ENCODE data around the gene CRIM1.

Gene CRIM1

DNA sequence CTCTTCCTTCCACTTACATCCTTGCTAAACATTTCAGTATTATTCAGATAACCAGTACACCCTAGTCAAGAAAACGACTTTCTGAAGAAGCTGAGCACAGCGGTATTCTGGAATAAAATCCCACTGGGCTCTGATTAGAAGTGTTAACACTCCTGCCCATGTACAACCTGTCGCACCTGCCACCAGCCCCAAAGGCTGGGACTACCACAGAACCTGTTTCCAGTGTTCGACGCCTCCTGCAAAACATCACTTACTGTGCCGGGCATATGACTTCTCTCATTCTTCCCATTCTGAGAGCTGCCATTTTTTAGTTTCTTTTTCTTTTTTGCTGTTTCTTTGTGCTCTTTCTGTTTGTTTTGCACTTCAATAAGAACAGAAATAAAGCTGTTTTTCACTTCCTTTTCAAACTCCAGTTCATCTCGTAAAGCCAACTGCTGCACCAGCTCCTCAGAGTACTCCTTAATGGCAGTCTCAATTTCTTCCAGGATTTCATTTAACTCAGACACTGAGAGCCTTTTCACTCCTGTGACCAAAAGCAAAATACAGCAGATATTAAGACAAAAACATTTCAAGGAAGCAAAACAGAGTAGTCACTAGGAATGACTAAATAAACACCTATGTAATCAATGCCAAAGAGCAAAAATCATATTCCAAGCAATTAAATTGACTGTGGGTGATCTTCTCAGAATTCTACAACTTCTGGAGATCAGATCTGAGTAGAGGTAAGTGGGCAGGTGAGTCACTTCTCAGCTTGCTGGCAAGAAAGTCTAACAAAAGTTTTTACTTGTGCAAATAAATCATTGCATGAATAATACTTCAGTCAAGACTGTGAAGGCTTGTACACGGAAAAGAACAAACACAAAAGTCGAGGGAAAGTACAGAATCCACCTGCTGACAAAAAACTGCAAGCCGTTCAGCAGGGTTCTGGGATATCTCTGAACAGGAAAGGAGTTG, 223.0 kb downstream of the CRIM1 start:
- Mint-ChIP-seq H3K27ac (ENCODE audit: low read depth) (no peak overlapping the region), H3K36me3 (ENCODE audit: insufficient read depth) (peaks cover 57% of the 10 kb centered on the region), H3K27me3 (no peaks in the 10 kb centered on the region), H3K4me3 (no peak overlapping the region), H3K9me3 (no peaks in the 10 kb centered on the region), H3K4me1 (no peaks in the 10 kb centered on the region)
- ATAC-seq (replicated peaks; ENCODE audit: extremely low read depth, poor library complexity, severe bottlenecking) (no peak), DNase-seq (ENCODE audit: low spot score in 2 of 2) (no peak)

DNA sequence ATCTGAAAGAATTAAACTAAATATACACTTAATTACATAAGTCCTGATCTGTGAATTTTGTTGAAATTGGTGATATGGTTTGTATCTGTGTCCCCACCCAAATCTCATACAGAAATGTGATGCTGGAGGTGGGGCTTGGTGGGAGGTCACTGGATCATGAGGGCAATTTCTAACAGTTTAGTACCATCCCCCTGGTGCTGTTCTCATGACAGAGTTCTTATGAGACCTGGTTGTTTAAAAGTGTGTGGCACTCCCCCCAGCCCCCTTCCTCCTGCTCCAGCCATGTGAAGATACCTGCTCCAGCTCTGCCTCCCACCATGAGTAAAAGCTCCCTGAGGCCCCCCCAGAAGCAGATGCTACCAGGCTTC, 223.7 kb downstream of the CRIM1 start:
- Mint-ChIP-seq H3K9me3 (no peaks in the 10 kb centered on the region), H3K4me1 (no peaks in the 10 kb centered on the region), H3K36me3 (ENCODE audit: insufficient read depth) (peaks cover 54% of the 10 kb centered on the region), H3K27ac (ENCODE audit: low read depth) (no peak overlapping the region), H3K27me3 (no peaks in the 10 kb centered on the region), H3K4me3 (no peak overlapping the region)
- ATAC-seq (replicated peaks; ENCODE audit: extremely low read depth, poor library complexity, severe bottlenecking) (no peak), DNase-seq (ENCODE audit: low spot score in 2 of 2) (no peak)

DNA sequence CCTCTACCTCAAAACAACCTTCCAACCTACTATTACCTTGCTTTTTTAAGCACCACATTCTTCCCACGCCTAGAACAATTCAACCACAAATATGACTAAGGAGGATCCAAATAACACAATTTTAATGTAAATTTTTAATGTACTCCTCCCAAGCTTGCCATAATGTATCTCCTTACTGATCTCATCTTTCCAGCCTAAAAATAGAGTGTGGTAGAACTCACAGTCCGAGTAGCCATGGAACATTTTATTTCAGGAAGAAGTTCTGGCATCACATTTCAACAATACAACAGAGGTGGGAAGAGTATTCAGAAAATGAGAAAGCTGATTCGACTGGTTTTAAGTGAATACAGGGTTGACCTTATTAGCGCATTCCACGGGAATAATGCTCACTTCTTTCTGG, 227.0 kb downstream of the CRIM1 start:
- no peaks in the 10 kb centered on the region for H3K27me3 Mint-ChIP-seq
- DNase-seq (ENCODE audit: low spot score in 2 of 2) (no peak), ATAC-seq (replicated peaks; ENCODE audit: extremely low read depth, poor library complexity, severe bottlenecking) (no peak)
- no peak overlapping the region for H3K27ac Mint-ChIP-seq (ENCODE audit: low read depth)
- peaks cover 43% of the 10 kb centered on the region for H3K36me3 Mint-ChIP-seq (ENCODE audit: insufficient read depth)
- H3K4me1 Mint-ChIP-seq, result no peaks in the 10 kb centered on the region
- H3K4me3 Mint-ChIP-seq, result no peak overlapping the region
- no peaks in the 10 kb centered on the region for H3K9me3 Mint-ChIP-seq

DNA sequence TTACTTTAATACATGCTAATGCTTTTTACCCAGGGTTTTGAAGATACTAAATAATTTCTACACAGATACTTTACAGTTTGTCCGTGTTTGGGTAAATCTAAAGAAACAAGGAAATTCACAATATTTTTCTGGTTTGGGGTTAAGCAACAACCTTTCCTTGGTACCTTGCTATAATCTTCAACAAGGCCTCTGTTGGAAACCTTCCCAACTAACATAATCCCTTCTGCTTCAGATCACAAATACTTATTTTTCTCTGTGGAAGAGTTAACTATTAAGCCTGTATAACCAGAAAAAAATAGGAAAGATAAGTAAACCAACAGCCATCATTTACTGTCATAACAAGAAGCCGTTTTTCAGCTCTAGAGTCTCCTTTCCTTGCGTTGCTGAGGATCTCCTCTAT, 227.4 kb downstream of the CRIM1 start:
- Mint-ChIP-seq H3K9me3 (no peaks in the 10 kb centered on the region), H3K27ac (ENCODE audit: low read depth) (no peak overlapping the region), H3K27me3 (no peaks in the 10 kb centered on the region), H3K36me3 (ENCODE audit: insufficient read depth) (peaks cover 41% of the 10 kb centered on the region), H3K4me3 (no peak overlapping the region), H3K4me1 (no peaks in the 10 kb centered on the region)
- ATAC-seq (replicated peaks; ENCODE audit: extremely low read depth, poor library complexity, severe bottlenecking) (no peak), DNase-seq (ENCODE audit: low spot score in 2 of 2) (no peak)

DNA sequence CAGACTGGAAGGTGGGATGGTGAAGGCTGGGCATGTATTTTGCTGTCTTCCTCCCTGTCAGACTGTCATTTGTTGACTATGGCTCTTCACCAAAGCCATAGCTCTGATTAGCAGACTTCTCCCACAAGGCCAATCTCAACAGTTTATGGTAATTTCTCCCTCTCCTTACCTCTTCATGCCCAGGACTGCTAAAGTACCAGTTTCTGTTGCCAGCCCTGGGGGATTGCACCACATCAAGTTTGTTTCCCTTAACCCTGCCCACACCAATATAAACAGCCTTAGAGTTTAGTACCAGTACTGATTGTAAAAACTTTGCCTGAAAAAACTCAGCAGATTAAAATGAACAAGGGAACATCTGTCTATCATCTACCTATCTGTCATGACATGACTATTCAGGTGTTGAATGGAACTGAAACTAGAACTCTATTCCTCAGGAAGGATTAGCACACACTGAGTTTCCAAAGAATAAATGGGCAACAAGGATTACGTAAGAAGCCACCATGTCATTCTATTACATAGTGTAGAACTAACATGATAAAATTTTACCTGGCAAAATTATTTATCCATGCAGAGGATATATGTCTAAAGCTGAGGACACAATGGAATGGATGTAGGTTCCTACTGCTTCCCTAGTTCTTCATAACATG, 228.7 kb downstream of the CRIM1 start:
- DNase-seq (ENCODE audit: low spot score in 2 of 2) (no peak), ATAC-seq (replicated peaks; ENCODE audit: extremely low read depth, poor library complexity, severe bottlenecking) (no peak)
- H3K4me3 Mint-ChIP-seq, result no peak overlapping the region
- H3K9me3 Mint-ChIP-seq, result no peaks in the 10 kb centered on the region
- H3K27me3 Mint-ChIP-seq, result no peaks in the 10 kb centered on the region
- peaks cover 36% of the 10 kb centered on the region for H3K36me3 Mint-ChIP-seq (ENCODE audit: insufficient read depth)
- no peak overlapping the region for H3K27ac Mint-ChIP-seq (ENCODE audit: low read depth)
- no peaks in the 10 kb centered on the region for H3K4me1 Mint-ChIP-seq

DNA sequence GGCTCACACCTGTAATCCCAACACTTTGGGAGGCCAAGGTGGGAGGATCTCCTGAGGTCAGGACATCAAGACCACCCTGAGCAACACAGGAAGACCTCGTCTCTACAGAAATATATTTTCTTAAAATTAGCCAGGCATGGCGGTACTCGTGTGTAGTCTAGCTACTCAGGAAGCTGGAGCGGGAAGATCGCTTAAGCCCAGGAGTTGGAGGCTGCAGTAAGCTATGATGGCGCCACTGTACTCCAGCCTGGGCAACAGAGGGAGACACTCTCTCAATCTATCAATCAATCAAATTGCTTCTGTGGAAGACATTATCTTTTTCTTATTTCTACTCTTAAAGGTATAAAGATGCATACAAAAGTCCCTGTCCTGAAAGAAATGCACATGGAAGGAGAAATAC, 231.1 kb downstream of the CRIM1 start:
- ATAC-seq (replicated peaks; ENCODE audit: extremely low read depth, poor library complexity, severe bottlenecking), result no peak
- H3K4me3 Mint-ChIP-seq, result no peak overlapping the region
- H3K27me3 Mint-ChIP-seq, result no peaks in the 10 kb centered on the region
- H3K4me1 Mint-ChIP-seq, result peaks cover 6% of the 10 kb centered on the region
- H3K36me3 Mint-ChIP-seq (ENCODE audit: insufficient read depth), result peaks cover 24% of the 10 kb centered on the region
- DNase-seq (ENCODE audit: low spot score in 2 of 2), result no peak
- H3K9me3 Mint-ChIP-seq, result no peaks in the 10 kb centered on the region
- no peak overlapping the region for H3K27ac Mint-ChIP-seq (ENCODE audit: low read depth)

DNA sequence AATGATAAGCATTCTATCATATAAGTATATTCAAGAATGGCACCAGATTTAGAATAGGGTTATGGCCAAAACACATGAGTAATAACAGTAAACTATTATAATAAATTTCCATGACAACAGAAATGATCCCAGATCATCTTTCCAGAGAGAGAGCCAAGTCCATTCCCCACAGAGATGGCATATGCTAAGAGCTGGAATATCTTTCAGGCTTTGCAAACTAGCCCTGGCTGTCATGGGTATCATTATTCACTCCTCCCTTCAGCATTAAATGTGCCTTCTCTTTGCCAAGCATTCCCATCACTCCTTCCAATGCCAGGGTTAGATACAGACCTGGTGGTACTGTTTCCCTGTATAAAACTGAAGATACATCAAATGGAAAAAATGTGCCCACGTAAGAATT, 231.5 kb downstream of the CRIM1 start:
- no peak overlapping the region for H3K27ac Mint-ChIP-seq (ENCODE audit: low read depth)
- peaks cover 22% of the 10 kb centered on the region for H3K36me3 Mint-ChIP-seq (ENCODE audit: insufficient read depth)
- peaks cover 9% of the 10 kb centered on the region for H3K4me1 Mint-ChIP-seq

DNA sequence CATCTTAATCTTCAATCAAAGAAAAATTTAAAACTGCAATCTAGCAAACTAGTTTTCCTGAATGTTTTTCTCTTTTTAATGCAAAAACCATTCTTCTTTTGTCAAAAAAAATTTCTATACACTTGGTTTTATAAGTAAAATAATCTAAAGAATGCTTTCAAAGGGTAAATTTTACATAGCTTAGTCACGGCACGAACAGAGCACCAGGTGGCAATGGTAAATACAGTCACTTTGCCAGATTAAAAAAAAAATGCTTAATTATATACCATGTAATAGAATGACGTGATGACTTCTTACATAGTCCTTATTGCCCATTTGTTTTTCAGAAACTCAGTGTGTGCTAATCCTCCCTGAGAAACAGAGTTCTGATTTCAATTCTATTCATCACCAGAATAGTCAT, 232.0 kb downstream of the CRIM1 start:
- Mint-ChIP-seq H3K27ac (ENCODE audit: low read depth) (no peak overlapping the region), H3K4me3 (no peak overlapping the region), H3K9me3 (no peaks in the 10 kb centered on the region), H3K4me1 (peaks cover 9% of the 10 kb centered on the region), H3K27me3 (no peaks in the 10 kb centered on the region), H3K36me3 (ENCODE audit: insufficient read depth) (peaks cover 21% of the 10 kb centered on the region)
- DNase-seq (ENCODE audit: low spot score in 2 of 2), result no peak
- no peak for ATAC-seq (replicated peaks; ENCODE audit: extremely low read depth, poor library complexity, severe bottlenecking)

More for the DNA sequence above, 231.5 kb downstream of the CRIM1 start:
- ATAC-seq (replicated peaks; ENCODE audit: extremely low read depth, poor library complexity, severe bottlenecking) (no peak), DNase-seq (ENCODE audit: low spot score in 2 of 2) (no peak)
- Mint-ChIP-seq H3K4me3 (no peak overlapping the region), H3K9me3 (no peaks in the 10 kb centered on the region), H3K27me3 (no peaks in the 10 kb centered on the region)

DNA sequence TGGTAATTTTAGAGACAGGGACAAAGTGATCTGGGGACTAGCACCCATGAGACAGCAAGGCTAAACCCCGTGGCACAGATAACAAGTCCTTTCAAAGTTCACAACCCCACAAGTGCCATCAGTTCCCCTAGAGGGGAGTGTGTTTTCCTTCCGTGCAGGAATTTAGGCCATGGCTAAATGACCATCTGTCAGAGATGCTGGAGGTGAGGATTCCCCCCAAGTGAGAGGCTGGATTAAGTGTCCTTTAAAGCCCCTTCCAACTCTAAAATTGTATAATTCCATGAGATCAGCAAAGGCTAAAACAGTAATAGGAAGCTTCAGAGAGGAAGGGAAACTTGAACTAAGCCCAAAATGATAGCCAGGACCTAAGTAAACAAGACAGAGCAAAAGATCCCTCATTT, 233.7 kb downstream of the CRIM1 start:
- DNase-seq (ENCODE audit: low spot score in 2 of 2) (no peak), ATAC-seq (replicated peaks; ENCODE audit: extremely low read depth, poor library complexity, severe bottlenecking) (no peak)
- H3K4me3 Mint-ChIP-seq, result no peak overlapping the region
- no peaks in the 10 kb centered on the region for H3K27me3 Mint-ChIP-seq
- H3K36me3 Mint-ChIP-seq (ENCODE audit: insufficient read depth), result peaks cover 14% of the 10 kb centered on the region
- peaks cover 22% of the 10 kb centered on the region for H3K4me1 Mint-ChIP-seq
- H3K27ac Mint-ChIP-seq (ENCODE audit: low read depth), result no peak overlapping the region
- H3K9me3 Mint-ChIP-seq, result no peaks in the 10 kb centered on the region

DNA sequence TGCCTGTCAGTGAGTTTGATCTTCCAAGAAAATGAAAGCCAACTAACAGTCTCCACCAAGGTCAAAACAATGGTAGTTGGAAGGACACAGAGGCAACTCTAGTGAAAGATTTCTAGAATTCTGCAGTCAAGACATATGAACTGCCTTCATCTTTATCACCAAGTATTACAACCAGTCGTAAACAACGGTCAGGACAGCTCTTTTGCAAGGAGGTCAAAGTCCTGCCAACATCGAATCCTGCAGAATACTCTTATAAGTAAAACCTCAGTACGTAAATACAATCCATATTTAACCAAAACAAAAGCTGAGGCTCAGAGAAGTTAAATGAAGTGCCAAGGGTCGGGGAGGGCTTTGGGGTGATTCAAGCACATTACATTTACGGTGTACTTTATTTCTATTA, 239.3 kb downstream of the CRIM1 start:
- ATAC-seq (replicated peaks; ENCODE audit: extremely low read depth, poor library complexity, severe bottlenecking), result no peak
- Mint-ChIP-seq H3K4me1 (peaks cover 53% of the 10 kb centered on the region), H3K27me3 (no peaks in the 10 kb centered on the region), H3K4me3 (no peak overlapping the region), H3K27ac (ENCODE audit: low read depth) (no peak overlapping the region), H3K9me3 (no peaks in the 10 kb centered on the region), H3K36me3 (ENCODE audit: insufficient read depth) (peaks cover 10% of the 10 kb centered on the region)
- no peak for DNase-seq (ENCODE audit: low spot score in 2 of 2)

DNA sequence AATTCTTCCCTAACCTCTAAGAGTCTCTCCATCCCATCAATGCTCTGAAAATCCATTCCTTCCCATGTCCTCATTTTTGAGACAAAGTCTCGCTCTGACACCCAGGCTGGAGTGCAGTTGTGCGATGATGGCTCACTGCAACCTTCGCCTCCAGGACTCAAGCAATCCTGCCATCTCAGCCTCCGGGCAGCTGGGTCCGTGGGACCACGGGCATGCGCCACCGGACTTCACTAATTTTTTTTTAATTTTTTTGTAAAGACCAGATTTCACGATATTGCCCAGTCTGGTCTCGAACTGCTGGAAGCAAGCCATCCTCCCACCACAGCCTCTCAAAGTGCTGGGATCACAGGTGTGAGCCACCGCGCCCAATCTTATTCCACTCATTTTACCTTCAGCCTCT, 240.8 kb downstream of the CRIM1 start:
- no peaks in the 10 kb centered on the region for H3K9me3 Mint-ChIP-seq
- DNase-seq (ENCODE audit: low spot score in 2 of 2) (no peak), ATAC-seq (replicated peaks; ENCODE audit: extremely low read depth, poor library complexity, severe bottlenecking) (no peak)
- H3K36me3 Mint-ChIP-seq (ENCODE audit: insufficient read depth), result peaks cover 4% of the 10 kb centered on the region
- peaks cover 50% of the 10 kb centered on the region for H3K4me1 Mint-ChIP-seq
- H3K27ac Mint-ChIP-seq (ENCODE audit: low read depth), result peak overlapping the region; percentile 56
- peak overlapping the region; percentile 94 for H3K4me3 Mint-ChIP-seq
- H3K27me3 Mint-ChIP-seq, result no peaks in the 10 kb centered on the region

DNA sequence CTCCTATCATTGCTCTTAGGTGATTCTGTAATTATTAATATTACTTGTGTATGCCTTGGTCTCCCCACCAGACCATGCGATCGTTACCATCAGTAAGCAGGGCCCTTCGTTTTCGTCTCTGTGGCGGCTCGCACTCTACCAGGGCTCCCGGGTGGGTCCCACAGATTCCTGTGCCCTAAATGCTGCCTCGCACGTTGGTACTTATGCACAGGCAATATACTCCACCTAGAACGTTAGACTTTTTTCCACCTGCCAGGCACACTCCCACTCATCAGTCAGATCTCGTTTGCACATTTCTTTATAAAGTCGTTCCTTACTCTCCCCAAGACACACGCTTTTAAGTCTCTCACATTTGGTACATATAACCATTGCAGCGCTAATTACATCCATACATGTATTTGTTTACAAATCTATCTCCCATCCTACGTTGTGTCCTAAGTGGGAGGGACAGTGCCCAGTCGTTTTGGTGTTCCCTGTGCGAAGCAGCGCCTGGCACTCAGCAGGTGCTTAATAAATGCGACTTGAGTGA, 241.5 kb downstream of the CRIM1 start:
- Mint-ChIP-seq H3K27me3 (no peaks in the 10 kb centered on the region), H3K27ac (ENCODE audit: low read depth) (peak overlapping the region; percentile 56), H3K9me3 (no peaks in the 10 kb centered on the region), H3K4me1 (peaks cover 44% of the 10 kb centered on the region), H3K4me3 (peak overlapping the region; percentile 94), H3K36me3 (ENCODE audit: insufficient read depth) (peaks cover 4% of the 10 kb centered on the region)
- no peak for DNase-seq (ENCODE audit: low spot score in 2 of 2)
- ATAC-seq (replicated peaks; ENCODE audit: extremely low read depth, poor library complexity, severe bottlenecking), result no peak

Data from central memory CD8-positive, alpha-beta T cell (primary cell).